WTC11 (cell line): ENCODE data around the gene DARS2.
A peak's percentile ranks its signal among the peaks of the same experiment; 100 is the strongest.

Experiments used
- CBFB ChIP-seq: sonication (generic); formaldehyde crosslinking; IDR thresholded peaks from 2 replicates; pipeline ENCODE4 v1.8.1; 2022; ENCODE audit warnings: mild to moderate bottlenecking, low read depth, missing genetic modification reagents
- FOXJ3 ChIP-seq: sonication (generic); formaldehyde crosslinking; IDR thresholded peaks from 2 replicates; pipeline ENCODE4 v1.9.0; 2021; ENCODE audit warnings: missing genetic modification reagents, mild to moderate bottlenecking, borderline replicate concordance
- ZNF138 ChIP-seq: sonication (generic); formaldehyde crosslinking; conservative IDR thresholded peaks from 2 replicates; pipeline ENCODE4 v1.8.1; 2022; ENCODE audit warnings: mild to moderate bottlenecking, moderate library complexity, missing genetic modification reagents
- ZNF219 ChIP-seq: sonication (generic); formaldehyde crosslinking; IDR thresholded peaks from 2 replicates; pipeline ENCODE4 v1.8.0; 2023; ENCODE audit warnings: missing genetic modification reagents, mild to moderate bottlenecking, borderline replicate concordance
- TF ChIP-seq, protein P1 (sequence below): sonication (generic); formaldehyde crosslinking; IDR thresholded peaks from 2 replicates; pipeline ENCODE4 v1.8.1; 2022; ENCODE audit warnings: low read depth, mild to moderate bottlenecking, moderate library complexity, missing genetic modification reagents, borderline replicate concordance
- TF ChIP-seq, protein P2 (sequence below): sonication (generic); formaldehyde crosslinking; IDR thresholded peaks from 2 replicates; pipeline ENCODE4 v1.8.0; 2023; ENCODE audit warnings: missing genetic modification reagents, mild to moderate bottlenecking, borderline replicate concordance
- TF ChIP-seq, protein P3 (sequence below): fragments of 200-600 bp; IDR thresholded peaks from 2 replicates; pipeline ENCODE4 v1.8.0; 2022; ENCODE audit warnings: antibody characterized with exemption
- TF ChIP-seq, protein P4 (sequence below): sonication (generic); formaldehyde crosslinking; IDR thresholded peaks from 2 replicates; pipeline ENCODE4 v1.8.1; 2022; ENCODE audit warnings: low read depth, missing genetic modification reagents, borderline replicate concordance

DNA sequence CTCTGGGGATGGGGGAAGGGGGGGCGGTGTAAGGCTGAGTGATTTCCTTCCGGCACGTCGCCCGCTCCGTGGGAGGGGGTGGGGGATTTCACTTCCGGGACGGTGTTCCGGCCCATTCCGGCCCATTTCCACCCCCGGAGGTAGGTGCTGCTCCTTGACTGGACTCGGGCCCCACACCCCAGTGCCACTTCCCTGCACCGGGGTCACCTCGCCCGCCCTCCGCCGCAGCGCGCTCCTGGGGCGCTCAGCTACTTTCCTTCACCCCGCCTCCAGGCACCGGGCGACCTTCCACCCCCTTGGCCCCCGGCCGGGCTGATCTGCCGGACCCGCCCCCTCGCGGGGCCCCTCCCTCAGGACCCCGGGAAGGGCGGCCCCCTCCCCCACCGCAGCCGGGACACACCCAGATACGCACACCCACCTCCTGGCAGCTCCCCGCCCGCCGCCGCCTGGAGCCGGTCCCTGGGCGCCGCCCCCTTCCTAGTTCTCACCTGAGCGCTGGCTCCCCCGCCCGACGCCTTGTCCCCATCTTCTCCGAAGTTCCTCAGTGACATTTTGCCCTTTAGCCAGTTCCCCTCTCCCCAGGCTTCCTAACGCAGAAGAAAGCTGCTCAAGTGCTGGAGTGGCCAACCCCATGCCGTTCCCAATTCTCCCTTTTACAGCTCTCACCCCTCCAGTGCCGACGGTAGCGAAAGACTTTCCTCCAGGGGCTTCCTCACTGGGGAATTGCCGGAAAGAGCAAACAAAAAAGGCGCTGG is 44.0 kb downstream of the DARS2 start, which contains the start of gene ZBTB37:
- TF ChIP-seq, protein P1, sequence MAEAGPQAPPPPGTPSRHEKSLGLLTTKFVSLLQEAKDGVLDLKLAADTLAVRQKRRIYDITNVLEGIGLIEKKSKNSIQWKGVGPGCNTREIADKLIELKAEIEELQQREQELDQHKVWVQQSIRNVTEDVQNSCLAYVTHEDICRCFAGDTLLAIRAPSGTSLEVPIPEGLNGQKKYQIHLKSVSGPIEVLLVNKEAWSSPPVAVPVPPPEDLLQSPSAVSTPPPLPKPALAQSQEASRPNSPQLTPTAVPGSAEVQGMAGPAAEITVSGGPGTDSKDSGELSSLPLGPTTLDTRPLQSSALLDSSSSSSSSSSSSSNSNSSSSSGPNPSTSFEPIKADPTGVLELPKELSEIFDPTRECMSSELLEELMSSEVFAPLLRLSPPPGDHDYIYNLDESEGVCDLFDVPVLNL (CRISPR knock-in tag): no peak
- TF ChIP-seq, protein P2, sequence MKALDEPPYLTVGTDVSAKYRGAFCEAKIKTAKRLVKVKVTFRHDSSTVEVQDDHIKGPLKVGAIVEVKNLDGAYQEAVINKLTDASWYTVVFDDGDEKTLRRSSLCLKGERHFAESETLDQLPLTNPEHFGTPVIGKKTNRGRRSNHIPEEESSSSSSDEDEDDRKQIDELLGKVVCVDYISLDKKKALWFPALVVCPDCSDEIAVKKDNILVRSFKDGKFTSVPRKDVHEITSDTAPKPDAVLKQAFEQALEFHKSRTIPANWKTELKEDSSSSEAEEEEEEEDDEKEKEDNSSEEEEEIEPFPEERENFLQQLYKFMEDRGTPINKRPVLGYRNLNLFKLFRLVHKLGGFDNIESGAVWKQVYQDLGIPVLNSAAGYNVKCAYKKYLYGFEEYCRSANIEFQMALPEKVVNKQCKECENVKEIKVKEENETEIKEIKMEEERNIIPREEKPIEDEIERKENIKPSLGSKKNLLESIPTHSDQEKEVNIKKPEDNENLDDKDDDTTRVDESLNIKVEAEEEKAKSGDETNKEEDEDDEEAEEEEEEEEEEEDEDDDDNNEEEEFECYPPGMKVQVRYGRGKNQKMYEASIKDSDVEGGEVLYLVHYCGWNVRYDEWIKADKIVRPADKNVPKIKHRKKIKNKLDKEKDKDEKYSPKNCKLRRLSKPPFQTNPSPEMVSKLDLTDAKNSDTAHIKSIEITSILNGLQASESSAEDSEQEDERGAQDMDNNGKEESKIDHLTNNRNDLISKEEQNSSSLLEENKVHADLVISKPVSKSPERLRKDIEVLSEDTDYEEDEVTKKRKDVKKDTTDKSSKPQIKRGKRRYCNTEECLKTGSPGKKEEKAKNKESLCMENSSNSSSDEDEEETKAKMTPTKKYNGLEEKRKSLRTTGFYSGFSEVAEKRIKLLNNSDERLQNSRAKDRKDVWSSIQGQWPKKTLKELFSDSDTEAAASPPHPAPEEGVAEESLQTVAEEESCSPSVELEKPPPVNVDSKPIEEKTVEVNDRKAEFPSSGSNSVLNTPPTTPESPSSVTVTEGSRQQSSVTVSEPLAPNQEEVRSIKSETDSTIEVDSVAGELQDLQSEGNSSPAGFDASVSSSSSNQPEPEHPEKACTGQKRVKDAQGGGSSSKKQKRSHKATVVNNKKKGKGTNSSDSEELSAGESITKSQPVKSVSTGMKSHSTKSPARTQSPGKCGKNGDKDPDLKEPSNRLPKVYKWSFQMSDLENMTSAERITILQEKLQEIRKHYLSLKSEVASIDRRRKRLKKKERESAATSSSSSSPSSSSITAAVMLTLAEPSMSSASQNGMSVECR (CRISPR knock-in tag): peak; percentile 50; the same call in 1 of the 2 replicates
- no peak for TF ChIP-seq CBFB (CRISPR knock-in tag)
- TF ChIP-seq, protein P3, sequence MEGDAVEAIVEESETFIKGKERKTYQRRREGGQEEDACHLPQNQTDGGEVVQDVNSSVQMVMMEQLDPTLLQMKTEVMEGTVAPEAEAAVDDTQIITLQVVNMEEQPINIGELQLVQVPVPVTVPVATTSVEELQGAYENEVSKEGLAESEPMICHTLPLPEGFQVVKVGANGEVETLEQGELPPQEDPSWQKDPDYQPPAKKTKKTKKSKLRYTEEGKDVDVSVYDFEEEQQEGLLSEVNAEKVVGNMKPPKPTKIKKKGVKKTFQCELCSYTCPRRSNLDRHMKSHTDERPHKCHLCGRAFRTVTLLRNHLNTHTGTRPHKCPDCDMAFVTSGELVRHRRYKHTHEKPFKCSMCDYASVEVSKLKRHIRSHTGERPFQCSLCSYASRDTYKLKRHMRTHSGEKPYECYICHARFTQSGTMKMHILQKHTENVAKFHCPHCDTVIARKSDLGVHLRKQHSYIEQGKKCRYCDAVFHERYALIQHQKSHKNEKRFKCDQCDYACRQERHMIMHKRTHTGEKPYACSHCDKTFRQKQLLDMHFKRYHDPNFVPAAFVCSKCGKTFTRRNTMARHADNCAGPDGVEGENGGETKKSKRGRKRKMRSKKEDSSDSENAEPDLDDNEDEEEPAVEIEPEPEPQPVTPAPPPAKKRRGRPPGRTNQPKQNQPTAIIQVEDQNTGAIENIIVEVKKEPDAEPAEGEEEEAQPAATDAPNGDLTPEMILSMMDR: no peak
- no peak for TF ChIP-seq ZNF219 (CRISPR knock-in tag)
- TF ChIP-seq ZNF138 (CRISPR knock-in tag): no peak
- no peak for TF ChIP-seq FOXJ3 (CRISPR knock-in tag)
- TF ChIP-seq, protein P4, sequence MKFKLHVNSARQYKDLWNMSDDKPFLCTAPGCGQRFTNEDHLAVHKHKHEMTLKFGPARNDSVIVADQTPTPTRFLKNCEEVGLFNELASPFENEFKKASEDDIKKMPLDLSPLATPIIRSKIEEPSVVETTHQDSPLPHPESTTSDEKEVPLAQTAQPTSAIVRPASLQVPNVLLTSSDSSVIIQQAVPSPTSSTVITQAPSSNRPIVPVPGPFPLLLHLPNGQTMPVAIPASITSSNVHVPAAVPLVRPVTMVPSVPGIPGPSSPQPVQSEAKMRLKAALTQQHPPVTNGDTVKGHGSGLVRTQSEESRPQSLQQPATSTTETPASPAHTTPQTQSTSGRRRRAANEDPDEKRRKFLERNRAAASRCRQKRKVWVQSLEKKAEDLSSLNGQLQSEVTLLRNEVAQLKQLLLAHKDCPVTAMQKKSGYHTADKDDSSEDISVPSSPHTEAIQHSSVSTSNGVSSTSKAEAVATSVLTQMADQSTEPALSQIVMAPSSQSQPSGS: no peak
